Muscle layer of duodenum (tissue), 2 donors: Measurements from ENCODE around the gene HIVEP3.

Experiments
- H3K27ac ChIP-seq: one replicate; pipeline ENCODE4 v1.7.0; 2013; ENCODE audit warnings: mild to moderate bottlenecking, low read length
- H3K27me3 ChIP-seq: one replicate; pipeline ENCODE4 v1.7.0; 2013; ENCODE audit warnings: low read depth, mild to moderate bottlenecking, control low read depth, low read length
- H3K36me3 ChIP-seq, 2 donors: one replicate each; pipeline ENCODE4 v1.7.0; 2013; ENCODE audit warnings: low read length in 2 of 2, control low read depth in 1 of 2, mild to moderate bottlenecking in 1 of 2; ENCODE audit not compliant: insufficient read depth in 2 of 2, control insufficient read depth in 1 of 2
- H3K4me1 ChIP-seq, 2 donors: one replicate each; pipeline ENCODE4 v1.7.0; 2013; ENCODE audit warnings: low read length in 2 of 2, mild to moderate bottlenecking in 2 of 2, control low read depth in 1 of 2, moderate library complexity in 1 of 2; ENCODE audit not compliant: insufficient read depth in 2 of 2, control insufficient read depth in 1 of 2
- H3K4me3 ChIP-seq, 2 donors: one replicate each; pipeline ENCODE4 v1.7.0; 2013; ENCODE audit warnings: low read length in 2 of 2, low read depth in 1 of 2, mild to moderate bottlenecking in 1 of 2
- H3K9me3 ChIP-seq, 2 donors: one replicate each; pipeline ENCODE4 v1.7.0; 2013; ENCODE audit warnings: low read length in 2 of 2, control low read depth in 1 of 2, mild to moderate bottlenecking in 1 of 2; ENCODE audit not compliant: control insufficient read depth in 1 of 2
- donor health status: healthy.

HIVEP3 gene

GRCh38 chr1:41853907-41854306 lies 64.8 kb downstream of the HIVEP3 start:
- H3K27ac ChIP-seq = no peak overlapping the region
- no peaks in the 10 kb centered on the region for H3K36me3 ChIP-seq
- H3K9me3 ChIP-seq = no peaks in the 10 kb centered on the region
- H3K4me1 ChIP-seq = peaks cover 0 to 11% of the 10 kb centered on the region in 2 donors
- H3K27me3 ChIP-seq = no peaks in the 10 kb centered on the region
- H3K4me3 ChIP-seq = no peak overlapping the region

GRCh38 chr1:41852091-41852490 lies 66.6 kb downstream of the HIVEP3 start:
- H3K27ac ChIP-seq = no peak overlapping the region

GRCh38 chr1:41851589-41851988 lies 67.1 kb downstream of the HIVEP3 start:
- Histone ChIP-seq H3K9me3 (no peaks in the 10 kb centered on the region), H3K4me1 (peaks cover 0 to 7% of the 10 kb centered on the region in 2 donors), H3K27me3 (no peaks in the 10 kb centered on the region), H3K4me3 (no peak overlapping the region), H3K27ac (no peak overlapping the region), H3K36me3 (no peaks in the 10 kb centered on the region)

More at GRCh38 chr1:41852091-41852490, 66.6 kb downstream of the HIVEP3 start:
- Histone ChIP-seq H3K36me3 (no peaks in the 10 kb centered on the region), H3K27me3 (no peaks in the 10 kb centered on the region), H3K4me1 (peaks cover 0 to 11% of the 10 kb centered on the region in 2 donors), H3K4me3 (no peak overlapping the region), H3K9me3 (no peaks in the 10 kb centered on the region)

- Histone ChIP-seq H3K9me3 (no peaks in the 10 kb centered on the region), H3K27ac (no peak overlapping the region), H3K4me3 (no peak overlapping the region), H3K27me3 (no peaks in the 10 kb centered on the region), H3K36me3 (no peaks in the 10 kb centered on the region), H3K4me1 (no peaks in the 10 kb centered on the region)
These were observed 68.7 kb downstream of the HIVEP3 start for GRCh38 chr1:41850029-41850428.

- Histone ChIP-seq H3K27ac (no peak overlapping the region), H3K27me3 (no peaks in the 10 kb centered on the region)
These were observed 69.4 kb downstream of the HIVEP3 start for GRCh38 chr1:41849211-41849759.

GRCh38 chr1:41848216-41848952 lies 70.3 kb downstream of the HIVEP3 start:
- Histone ChIP-seq H3K27me3 (no peaks in the 10 kb centered on the region), H3K4me1 (no peaks in the 10 kb centered on the region), H3K27ac (no peak overlapping the region), H3K36me3 (no peaks in the 10 kb centered on the region), H3K9me3 (no peaks in the 10 kb centered on the region), H3K4me3 (no peak overlapping the region)

More at GRCh38 chr1:41849211-41849759, 69.4 kb downstream of the HIVEP3 start:
- no peaks in the 10 kb centered on the region for H3K4me1 ChIP-seq
- H3K9me3 ChIP-seq = no peaks in the 10 kb centered on the region
- H3K4me3 ChIP-seq = no peak overlapping the region
- H3K36me3 ChIP-seq = no peaks in the 10 kb centered on the region

- H3K36me3 ChIP-seq = no peaks in the 10 kb centered on the region
- H3K4me1 ChIP-seq = no peaks in the 10 kb centered on the region
- H3K27ac ChIP-seq = no peak overlapping the region
- H3K27me3 ChIP-seq = no peaks in the 10 kb centered on the region
- H3K4me3 ChIP-seq = no peak overlapping the region
- no peaks in the 10 kb centered on the region for H3K9me3 ChIP-seq
These were observed 71.0 kb downstream of the HIVEP3 start for GRCh38 chr1:41847733-41848132.

- H3K4me1 ChIP-seq = no peaks in the 10 kb centered on the region
- no peaks in the 10 kb centered on the region for H3K27me3 ChIP-seq
- H3K9me3 ChIP-seq = no peaks in the 10 kb centered on the region
- no peak overlapping the region for H3K4me3 ChIP-seq
- H3K36me3 ChIP-seq = no peaks in the 10 kb centered on the region
- no peak overlapping the region for H3K27ac ChIP-seq
These were observed 71.9 kb downstream of the HIVEP3 start for GRCh38 chr1:41846625-41847405.

GRCh38 chr1:41844781-41845272 lies 73.9 kb downstream of the HIVEP3 start:
- H3K4me3 ChIP-seq = no peak overlapping the region
- no peaks in the 10 kb centered on the region for H3K36me3 ChIP-seq
- no peak overlapping the region for H3K27ac ChIP-seq
- H3K27me3 ChIP-seq = no peaks in the 10 kb centered on the region
- no peaks in the 10 kb centered on the region for H3K4me1 ChIP-seq
- H3K9me3 ChIP-seq = no peaks in the 10 kb centered on the region

- Histone ChIP-seq H3K9me3 (no peaks in the 10 kb centered on the region), H3K4me3 (no peak overlapping the region), H3K36me3 (no peaks in the 10 kb centered on the region), H3K27me3 (no peaks in the 10 kb centered on the region), H3K27ac (no peak overlapping the region), H3K4me1 (no peaks in the 10 kb centered on the region)
These were observed 74.5 kb downstream of the HIVEP3 start for GRCh38 chr1:41844255-41844654.

GRCh38 chr1:41842993-41843755 lies 75.5 kb downstream of the HIVEP3 start:
- Histone ChIP-seq H3K4me1 (no peaks in the 10 kb centered on the region), H3K4me3 (no peak overlapping the region), H3K27ac (no peak overlapping the region), H3K27me3 (no peaks in the 10 kb centered on the region), H3K36me3 (no peaks in the 10 kb centered on the region), H3K9me3 (no peaks in the 10 kb centered on the region)
